ENCODE data around the gene ATM. TPM values are rescaled to one million over a fixed set of nuclear protein-coding genes. Genes with fewer than 3 reads are reported as not detected.
"Not testable (repeated sequence)": the region's sequence is repeated elsewhere in the genome, so short reads cannot be mapped to it uniquely, and the experiment has no call there.

Gene ATM
- total and polyA plus RNA-seq, 2 experiments from 2014 or later, result 27.6 to 59.3 TPM

- not testable (repeated sequence) for H3K27ac ChIP-seq (ENCODE audit: low read depth); H3F3A ChIP-seq (replicated peaks; ENCODE audit: low read depth); H3K4me3 ChIP-seq; H3K27me3 Mint-ChIP-seq (ENCODE audit: insufficient read depth, low read depth, poor library complexity); H3K79me2 ChIP-seq (replicated peaks; ENCODE audit: insufficient read depth); H3K27me3 ChIP-seq (ENCODE audit: insufficient read depth); H3K4me1 ChIP-seq (ENCODE audit: insufficient read depth); H3K4me3 Mint-ChIP-seq; H4K20me1 ChIP-seq (replicated peaks; ENCODE audit: insufficient read depth); H3K9me3 Mint-ChIP-seq; H3K9me2 ChIP-seq (ENCODE audit: insufficient read depth); H2AFZ ChIP-seq; H3K4me2 ChIP-seq
- peaks cover 15% of the 10 kb centered on the region; the same call in 1 of the 2 replicates for H3K36me3 ChIP-seq (ENCODE audit: insufficient read depth)
- peak overlapping the region; percentile 85 for H3K27ac Mint-ChIP-seq
- H3K36me3 Mint-ChIP-seq (ENCODE audit: low read depth), result peaks cover 65% of the 10 kb centered on the region
- ATAC-seq (peak; percentile 73), DNase-seq (ENCODE audit: low spot score) (peak; percentile 38)
- H3K4me1 Mint-ChIP-seq, result peaks cover 26% of the 10 kb centered on the region
These were observed 54.2 kb downstream of the ATM start for GRCh38 chr11:108276985-108277616.

- Histone ChIP-seq H3K4me1 (ENCODE audit: insufficient read depth) (peaks cover 3% of the 10 kb centered on the region; the same call in 1 of the 2 replicates), H3K9me2 (ENCODE audit: insufficient read depth) (no peaks in the 10 kb centered on the region), H3K4me2 (no peak overlapping the region), H3K27me3 (ENCODE audit: insufficient read depth) (no peaks in the 10 kb centered on the region), H3F3A (replicated peaks; ENCODE audit: low read depth) (no peaks in the 10 kb centered on the region), H4K20me1 (replicated peaks; ENCODE audit: insufficient read depth) (no peaks in the 10 kb centered on the region), H3K79me2 (replicated peaks; ENCODE audit: insufficient read depth) (no peaks in the 10 kb centered on the region), H3K4me3 (no peak overlapping the region), H3K36me3 (ENCODE audit: insufficient read depth) (peaks cover 7% of the 10 kb centered on the region; the same call in 1 of the 2 replicates), H3K27ac (ENCODE audit: low read depth) (no peak overlapping the region), H2AFZ (no peak overlapping the region)
- peaks cover 26% of the 10 kb centered on the region for H3K4me1 Mint-ChIP-seq
- peak; percentile 12 for DNase-seq (ENCODE audit: low spot score)
- peaks cover 3% of the 10 kb centered on the region for H3K27me3 Mint-ChIP-seq (ENCODE audit: insufficient read depth, low read depth, poor library complexity)
- peaks cover 3% of the 10 kb centered on the region; the same call in 2 of the 3 replicates for H3K9me3 Mint-ChIP-seq
- H3K27ac Mint-ChIP-seq, result peak overlapping the region; percentile 15; the same call in 1 of the 2 replicates
- peaks cover 51% of the 10 kb centered on the region for H3K36me3 Mint-ChIP-seq (ENCODE audit: low read depth)
- no peak overlapping the region for H3K4me3 Mint-ChIP-seq
- ATAC-seq, result peak; percentile 55; the same call in 2 of the 3 replicates
- TF ChIP-seq ETS1 (IDR thresholded peaks at IDR 0.05), result no peak
- no peak for TF ChIP-seq REST (IDR thresholded peaks at IDR 0.05; ENCODE audit: unreplicated experiment)
- no peak for TF ChIP-seq CREB1 (CRISPR knock-in tag; IDR thresholded peaks at IDR 0.05; ENCODE audit: low read depth)
- TF ChIP-seq EZH2 (IDR thresholded peaks at IDR 0.05; ENCODE audit: low read depth, unreplicated experiment), result no peak
- TF ChIP-seq ZNF331 (CRISPR knock-in tag; IDR thresholded peaks at IDR 0.05; ENCODE audit: low read depth), result no peak
- no peak for TF ChIP-seq POLR2AphosphoS5 (IDR thresholded peaks at IDR 0.05; ENCODE audit: low read depth)
- no peak for TF ChIP-seq JUNB (IDR thresholded peaks at IDR 0.05; ENCODE audit: unreplicated experiment)
- no peak for TF ChIP-seq ZNF114 (CRISPR knock-in tag; IDR thresholded peaks at IDR 0.05)
- TF ChIP-seq EZH2phosphoT487 (IDR thresholded peaks at IDR 0.05; ENCODE audit: unreplicated experiment), result no peak
- TF ChIP-seq ZNF462 (CRISPR knock-in tag; IDR thresholded peaks at IDR 0.05), result no peak
- no peak for TF ChIP-seq STAT1 (IDR thresholded peaks at IDR 0.05; ENCODE audit: unreplicated experiment)
- no peak for TF ChIP-seq NANOG (IDR thresholded peaks at IDR 0.05; ENCODE audit: borderline replicate concordance)
These were observed 55.7 kb downstream of the ATM start for GRCh38 chr11:108278546-108278945.
